Lower leg skin (tissue), 4 donors: ENCODE measurements around the gene EDA. TPM values are rescaled to one million over a fixed set of nuclear protein-coding genes. Genes with fewer than 3 reads are reported as not detected.

ENCODE experiments used
- DNase-seq, 2 donors: peaks; one replicate each; pipeline ENCODE4 v3.0.0-alpha.2; 2019; ENCODE audit warnings: low spot score in 2 of 2
- H3K4me3 ChIP-seq: fragments of 200-600 bp; sonication (generic); 2 replicates; pipeline ENCODE4 v1.5.1; 2017; ENCODE audit warnings: mild to moderate bottlenecking, low read depth; ENCODE audit not compliant: poor library complexity, severe bottlenecking
- POLR2A ChIP-seq, 2 donors: fragments of 450-650 bp; IDR thresholded peaks; one replicate each; pipeline ENCODE4 v1.6.1; 2016 to 2017; ENCODE audit warnings: antibody characterized with exemption in 2 of 2, mild to moderate bottlenecking in 1 of 2, moderate library complexity in 1 of 2
- WGBS, 2 donors: methylation state at CpG; one replicate each; pipeline ENCODE4 v1.1.5; 2018; 5-methylcytosine and 5-hydroxymethylcytosine counted together
- intact Hi-C: fragments of 100-400 bp; cut with DNase I; formaldehyde crosslinking; loops from one replicate; pipeline ENCODE4 v1.15.0; 2023; ENCODE audit warnings: low total_unique reads
- total RNA-seq, 4 donors: library from RNA; depleted of rRNA; stranded (reverse); fragments of >200 nt; gene quantifications; one replicate each; pipeline ENCODE4 v1.1.0, GENCODE V29; 2016
- TF ChIP-seq, protein P1 (sequence below), 3 donors: fragments of 450-650 bp; IDR thresholded peaks; one replicate each; pipeline ENCODE4 v1.5.1; 2016; ENCODE audit warnings: antibody characterized with exemption in 3 of 3, mild to moderate bottlenecking in 3 of 3, moderate library complexity in 2 of 3

The EDA gene
- total RNA-seq, 4 donors from 2014 or later, result 3.0 to 9.9 (median 4.5) TPM

GRCh38 chrX:69951753-69952152, 335.8 kb downstream of the EDA start:
- intact Hi-C loops, result no loop called here
- no peak for TF ChIP-seq POLR2A (IDR thresholded peaks at IDR 0.05)
- TF ChIP-seq, protein P1, sequence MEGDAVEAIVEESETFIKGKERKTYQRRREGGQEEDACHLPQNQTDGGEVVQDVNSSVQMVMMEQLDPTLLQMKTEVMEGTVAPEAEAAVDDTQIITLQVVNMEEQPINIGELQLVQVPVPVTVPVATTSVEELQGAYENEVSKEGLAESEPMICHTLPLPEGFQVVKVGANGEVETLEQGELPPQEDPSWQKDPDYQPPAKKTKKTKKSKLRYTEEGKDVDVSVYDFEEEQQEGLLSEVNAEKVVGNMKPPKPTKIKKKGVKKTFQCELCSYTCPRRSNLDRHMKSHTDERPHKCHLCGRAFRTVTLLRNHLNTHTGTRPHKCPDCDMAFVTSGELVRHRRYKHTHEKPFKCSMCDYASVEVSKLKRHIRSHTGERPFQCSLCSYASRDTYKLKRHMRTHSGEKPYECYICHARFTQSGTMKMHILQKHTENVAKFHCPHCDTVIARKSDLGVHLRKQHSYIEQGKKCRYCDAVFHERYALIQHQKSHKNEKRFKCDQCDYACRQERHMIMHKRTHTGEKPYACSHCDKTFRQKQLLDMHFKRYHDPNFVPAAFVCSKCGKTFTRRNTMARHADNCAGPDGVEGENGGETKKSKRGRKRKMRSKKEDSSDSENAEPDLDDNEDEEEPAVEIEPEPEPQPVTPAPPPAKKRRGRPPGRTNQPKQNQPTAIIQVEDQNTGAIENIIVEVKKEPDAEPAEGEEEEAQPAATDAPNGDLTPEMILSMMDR (IDR thresholded peaks at IDR 0.05), result no peak
- WGBS, 2 donors, result 50 to 73% methylated on average over 1 of the region's 1 CpG
- DNase-seq, result no peak
- no peak overlapping the region for H3K4me3 ChIP-seq

GRCh38 chrX:69959712-69960111, 343.8 kb downstream of the EDA start:
- TF ChIP-seq, protein P1 (IDR thresholded peaks at IDR 0.05), result no peak
- no peak for TF ChIP-seq POLR2A (IDR thresholded peaks at IDR 0.05)
- no peak overlapping the region for H3K4me3 ChIP-seq
- intact Hi-C loops, result no loop called here
- no peak for DNase-seq

DNA sequence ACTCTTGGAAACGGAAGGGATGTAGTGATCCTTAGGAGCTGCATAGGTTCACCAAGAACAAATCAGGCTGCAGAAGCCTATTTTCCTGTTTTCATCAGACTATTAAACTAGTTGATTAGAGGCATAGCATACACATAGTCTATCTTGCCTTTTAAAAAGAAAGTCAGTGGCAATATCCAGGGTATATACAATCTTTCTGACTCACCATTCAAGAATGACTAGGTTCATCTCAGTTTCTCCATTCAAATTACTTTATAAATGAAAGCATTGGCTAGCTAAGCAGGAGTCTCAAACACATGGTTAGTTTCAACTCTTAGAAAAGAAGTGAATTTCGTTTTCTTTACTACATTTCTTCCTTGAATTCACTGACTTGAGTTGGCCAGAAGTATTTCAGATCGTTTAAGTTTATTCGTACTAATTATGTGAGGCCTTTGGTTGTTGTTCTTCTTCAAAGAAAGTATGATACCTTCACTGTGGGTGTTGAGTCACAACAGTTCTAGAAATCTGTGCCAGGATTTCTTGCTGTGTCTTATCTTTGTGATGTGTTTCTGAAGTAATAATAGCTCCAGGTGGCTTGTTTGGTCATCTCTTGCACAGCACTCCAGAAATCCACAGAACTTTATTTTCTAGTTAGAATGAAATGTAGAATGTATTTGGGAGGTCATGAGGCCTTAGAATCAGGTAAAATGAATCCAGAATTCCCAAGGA, 345.6 kb downstream of the EDA start:
- TF ChIP-seq POLR2A (IDR thresholded peaks at IDR 0.05), result no peak
- TF ChIP-seq, protein P1 (IDR thresholded peaks at IDR 0.05), result no peak
- intact Hi-C loops, result no loop called here
- no peak overlapping the region for H3K4me3 ChIP-seq
- WGBS, 2 donors, result 55 to 64% methylated on average over 4 of the region's 4 CpGs
- DNase-seq, result no peak

GRCh38 chrX:69968950-69969349, 353.0 kb downstream of the EDA start:
- H3K4me3 ChIP-seq, result no peak overlapping the region
- DNase-seq, result no peak
- intact Hi-C loops, result no loop called here
- 44 to 48% methylated on average over 4 of the region's 4 CpGs for WGBS, 2 donors
- TF ChIP-seq, protein P1 (IDR thresholded peaks at IDR 0.05), result no peak

- intact Hi-C loops, result no loop called here
- no peak for DNase-seq
- H3K4me3 ChIP-seq, result no peak overlapping the region
- TF ChIP-seq, protein P1 (IDR thresholded peaks at IDR 0.05), result no peak
- no peak for TF ChIP-seq POLR2A (IDR thresholded peaks at IDR 0.05)
- WGBS, 2 donors, result 90 to 97% methylated on average over 1 of the region's 1 CpG
These were observed 353.5 kb downstream of the EDA start for GRCh38 chrX:69969460-69969859.

- TF ChIP-seq POLR2A (IDR thresholded peaks at IDR 0.05), result no peak
- TF ChIP-seq, protein P1 (IDR thresholded peaks at IDR 0.05), result no peak
- intact Hi-C loops, result no loop called here
- no peak for DNase-seq
- 44 to 62% methylated on average over 2 of the region's 2 CpGs for WGBS, 2 donors
- H3K4me3 ChIP-seq, result no peak overlapping the region
These were observed 371.8 kb downstream of the EDA start for GRCh38 chrX:69987691-69988090.
